HG02970 (cell line): ENCODE results near the gene WWOX.

Source experiments
- ATAC-seq: cut with Tn5 transposase; IDR thresholded peaks from one replicate; pipeline ENCODE4 v1.9.1; 2021; ENCODE audit warnings: mild to moderate bottlenecking, moderate library complexity, moderate number of reproducible peaks; ENCODE audit not compliant: unreplicated experiment, low FRiP score

WWOX gene

DNA sequence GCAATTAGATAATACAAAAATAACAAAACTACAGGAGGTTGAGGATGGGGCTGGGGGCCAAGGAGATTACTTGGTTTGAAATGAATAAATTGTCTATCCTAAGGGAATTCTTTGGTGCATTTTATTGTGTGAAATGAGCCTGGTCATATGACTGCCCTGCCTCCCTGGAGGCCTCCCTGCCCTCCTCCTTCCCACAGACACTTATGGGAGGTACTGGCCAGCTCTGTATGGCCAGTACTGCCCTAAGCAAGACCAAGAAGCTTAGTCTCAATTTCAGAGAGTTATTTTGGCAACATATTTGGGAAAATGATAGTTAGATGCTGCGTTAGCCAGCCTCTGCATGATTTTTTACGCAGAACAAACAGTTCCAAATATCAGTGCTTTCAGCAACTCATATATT, 511.9 kb downstream of the WWOX start:
- no peak for ATAC-seq

- ATAC-seq: no peak
Observed at GRCh38 chr16:78619811-78620210, 520.4 kb downstream of the WWOX start.

DNA sequence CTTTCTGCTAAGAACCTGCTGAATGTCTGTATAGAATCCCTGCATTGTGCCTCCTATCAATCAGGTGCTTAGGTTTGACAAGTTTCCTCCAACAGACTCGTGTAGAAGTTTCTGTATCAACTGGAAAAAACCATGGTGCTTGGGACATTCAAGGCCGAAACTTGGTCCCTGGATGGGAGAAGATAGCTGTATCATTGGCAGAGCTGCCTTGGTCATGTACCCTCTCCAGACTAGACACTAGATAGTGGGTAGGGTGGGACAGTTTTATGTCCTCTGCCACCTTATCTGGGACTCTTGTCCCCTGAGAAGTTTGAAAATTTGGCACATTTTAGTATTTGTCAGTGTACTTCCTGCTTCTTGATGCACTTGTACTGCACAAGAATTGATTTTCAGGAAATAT, 520.8 kb downstream of the WWOX start:
- no peak for ATAC-seq

GRCh38 chr16:78623796-78624195, 524.3 kb downstream of the WWOX start:
- no peak for ATAC-seq

DNA sequence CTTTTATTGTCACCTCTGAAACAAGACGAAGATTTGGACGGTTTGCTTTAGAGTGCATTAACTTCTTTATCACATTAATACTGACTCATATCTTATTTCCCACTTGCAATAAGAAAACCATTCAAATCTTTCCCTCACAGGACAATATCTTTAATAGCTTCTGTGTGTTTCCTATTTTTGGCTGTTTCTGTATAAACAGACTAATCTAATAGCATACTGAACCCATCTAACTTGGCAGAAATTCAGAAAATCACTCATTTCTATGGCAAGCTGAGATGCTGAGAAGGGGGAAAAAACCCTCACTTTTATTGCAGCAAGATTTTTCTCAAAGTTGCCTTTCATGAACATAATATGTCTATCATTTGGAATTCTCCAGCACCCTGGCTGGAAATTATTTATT, 524.9 kb downstream of the WWOX start:
- ATAC-seq: no peak

- ATAC-seq: no peak
Observed at GRCh38 chr16:78628461-78629045, 529.1 kb downstream of the WWOX start.

- no peak for ATAC-seq
Observed at GRCh38 chr16:78629173-78629572, 529.7 kb downstream of the WWOX start.

DNA sequence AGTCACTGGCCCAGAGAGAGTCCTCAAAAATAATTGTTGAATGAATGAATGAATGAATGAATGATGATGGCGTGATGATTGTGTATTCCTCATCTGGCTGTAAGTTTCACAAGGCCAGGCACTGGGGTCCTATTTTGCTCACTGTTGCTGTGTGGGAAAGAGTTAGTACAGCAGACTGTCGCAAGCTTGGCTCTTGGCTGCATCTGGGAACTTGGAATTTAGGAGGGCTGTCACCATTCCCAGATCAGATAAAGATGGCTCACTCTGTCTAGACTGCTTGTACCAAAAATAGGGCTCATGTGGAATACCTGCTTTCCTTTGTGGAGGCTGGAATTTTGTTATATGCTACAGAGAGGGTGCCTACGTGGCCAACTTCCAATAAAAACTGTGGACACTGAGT, 530.6 kb downstream of the WWOX start:
- ATAC-seq: no peak

DNA sequence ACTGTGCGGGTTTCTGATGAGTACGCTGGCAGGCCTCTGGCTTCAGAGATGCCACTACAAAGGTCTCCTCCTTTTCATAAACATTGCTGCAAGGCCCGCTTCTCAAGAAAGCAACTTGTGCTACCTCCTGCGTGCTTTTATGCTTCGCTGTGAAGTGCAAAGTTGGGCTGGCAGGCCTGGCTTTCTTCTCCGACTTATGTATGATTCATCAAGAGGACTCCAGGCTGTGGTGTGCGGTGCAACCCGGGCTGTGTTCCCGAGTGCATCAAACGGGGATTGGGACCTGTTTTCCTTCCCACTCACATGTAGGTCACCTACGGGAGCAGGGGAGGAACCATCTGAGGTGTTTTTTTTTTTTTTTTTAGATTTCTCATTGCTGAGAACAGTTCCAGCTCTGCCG, 534.1 kb downstream of the WWOX start:
- no peak for ATAC-seq

GRCh38 chr16:78635807-78636206, 536.4 kb downstream of the WWOX start:
- ATAC-seq: no peak

DNA sequence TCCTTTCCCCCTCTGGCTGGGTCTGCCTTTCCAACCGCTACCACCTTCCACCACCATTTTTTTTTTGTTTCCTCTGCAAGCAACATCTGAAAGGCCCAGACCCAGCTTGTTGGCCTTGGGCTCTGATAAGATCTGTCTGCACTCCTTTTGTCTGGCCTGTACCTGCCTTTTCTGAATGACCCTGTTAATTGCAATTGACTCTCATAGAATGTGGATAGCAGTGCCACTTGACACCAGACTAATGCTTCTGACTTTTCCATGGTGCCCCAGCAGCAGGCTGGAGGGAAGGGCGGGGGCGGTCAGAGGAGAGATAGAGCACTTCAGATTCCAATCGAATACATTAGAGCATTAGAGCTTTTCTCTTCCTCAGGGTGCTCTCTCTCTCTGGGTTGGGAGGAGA, 538.9 kb downstream of the WWOX start:
- no peak for ATAC-seq

DNA sequence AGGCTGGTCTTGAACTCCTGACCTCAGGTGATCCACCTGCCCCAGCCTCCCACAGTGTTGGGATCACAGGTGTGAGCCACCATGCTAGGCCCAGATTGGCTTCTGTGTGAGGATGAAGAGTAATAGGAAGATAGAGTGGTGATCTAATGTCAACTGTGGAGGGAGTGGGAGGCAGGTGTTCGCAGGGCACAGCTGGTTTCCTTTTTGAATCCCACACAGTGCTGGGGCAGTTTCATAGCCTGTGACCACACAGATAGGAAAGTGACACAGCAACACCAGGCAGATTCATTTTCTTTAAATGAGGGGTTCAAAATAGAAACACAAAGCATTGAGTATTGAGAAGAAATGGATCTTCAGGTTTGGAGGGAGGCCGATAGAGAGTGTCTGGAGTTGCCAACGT, 540.3 kb downstream of the WWOX start:
- no peak for ATAC-seq

DNA sequence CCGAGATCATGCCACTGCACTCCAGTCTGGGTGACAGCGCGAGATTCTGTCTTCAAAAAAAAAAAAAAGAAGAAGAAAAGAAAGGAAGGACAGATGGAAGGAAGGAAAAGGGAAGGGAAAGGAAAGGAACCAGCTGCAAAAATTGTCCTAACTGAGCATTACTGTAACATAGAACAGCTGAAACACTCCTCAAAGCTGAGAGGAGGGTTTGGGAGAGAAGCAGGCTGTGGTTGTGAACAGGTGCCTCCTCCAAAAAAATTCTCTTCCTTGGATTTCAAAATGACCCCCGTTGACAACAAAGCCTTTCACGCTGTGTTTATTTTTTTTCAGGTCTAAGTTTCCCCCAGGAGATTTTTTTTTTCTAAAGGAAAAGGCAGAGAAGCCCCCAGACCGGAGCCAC, 541.4 kb downstream of the WWOX start:
- ATAC-seq: no peak

- ATAC-seq: no peak
Observed at GRCh38 chr16:78641433-78641832, 542.0 kb downstream of the WWOX start.

DNA sequence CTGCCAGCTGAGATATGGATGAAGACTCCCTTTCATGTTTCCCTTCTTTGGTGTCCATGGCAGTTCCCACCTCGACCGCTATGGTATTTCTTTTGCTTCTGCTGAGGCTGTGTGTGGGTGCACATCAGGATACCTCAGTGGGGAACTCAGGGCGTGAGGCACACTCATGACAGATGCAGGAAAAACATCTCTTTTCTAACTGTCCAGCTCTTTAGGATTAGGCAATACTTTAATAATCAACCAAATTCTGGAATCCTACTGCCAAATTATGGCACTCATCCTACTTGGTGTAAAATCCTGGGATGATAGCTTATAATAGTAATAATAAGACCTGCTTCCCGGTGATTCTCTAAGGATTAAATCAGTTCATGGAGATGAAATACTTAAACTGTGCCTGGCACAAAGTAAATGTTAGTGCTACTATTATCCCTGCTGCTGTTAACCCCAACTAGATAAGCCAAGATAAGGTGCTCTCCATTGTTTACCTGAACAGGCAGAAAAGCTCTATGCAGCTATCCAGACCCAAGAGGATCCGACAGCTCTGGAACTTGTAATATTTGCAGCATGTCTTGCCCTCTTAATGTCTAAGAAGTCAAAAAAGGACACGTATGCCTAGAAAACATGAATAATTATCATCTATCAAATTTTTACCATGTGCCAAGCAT, 543.3 kb downstream of the WWOX start:
- no peak for ATAC-seq

- ATAC-seq: no peak
Observed at GRCh38 chr16:78645657-78646056, 546.2 kb downstream of the WWOX start.

- ATAC-seq: no peak
Observed at GRCh38 chr16:78647019-78647418, 547.6 kb downstream of the WWOX start.

DNA sequence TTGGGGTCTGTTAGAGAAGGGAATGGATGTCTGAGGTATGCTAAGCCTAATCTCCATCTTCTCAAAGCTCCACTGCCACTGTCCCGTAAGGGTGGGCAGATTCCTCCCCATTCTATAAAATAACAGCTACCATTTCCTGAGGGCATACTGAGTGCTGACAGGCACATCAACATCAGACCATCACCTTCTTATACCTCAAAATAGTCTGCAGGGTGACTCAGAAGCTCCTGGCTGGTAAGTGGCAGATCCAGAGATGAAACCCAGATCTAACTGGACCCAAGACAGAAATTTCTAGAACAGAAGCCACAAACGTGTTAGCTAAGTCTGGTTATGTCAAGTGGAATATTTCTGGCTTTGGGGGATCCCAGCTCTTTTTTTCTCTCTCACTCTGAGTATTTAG, 548.0 kb downstream of the WWOX start:
- no peak for ATAC-seq

DNA sequence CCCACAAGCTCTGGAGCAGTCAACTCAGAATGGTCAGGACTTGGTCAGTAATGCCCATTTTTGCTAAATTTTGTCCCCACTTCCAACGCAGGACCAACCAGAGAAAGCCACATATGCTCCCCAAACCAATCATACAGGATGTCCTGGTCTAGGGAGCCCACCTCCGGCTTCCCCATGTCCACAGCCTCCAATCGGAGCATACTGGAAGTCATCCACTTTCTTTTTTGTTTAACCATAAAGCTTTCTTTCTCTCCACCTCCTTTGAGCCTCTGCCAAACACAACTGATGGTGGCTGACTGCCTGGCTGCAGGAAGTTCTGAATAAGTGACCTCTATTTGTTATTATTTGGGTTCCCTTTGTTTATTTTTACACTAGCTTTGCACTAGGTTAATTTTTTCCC, 549.1 kb downstream of the WWOX start:
- no peak for ATAC-seq

- ATAC-seq: no peak
Observed at GRCh38 chr16:78650339-78651074, 551.1 kb downstream of the WWOX start.

DNA sequence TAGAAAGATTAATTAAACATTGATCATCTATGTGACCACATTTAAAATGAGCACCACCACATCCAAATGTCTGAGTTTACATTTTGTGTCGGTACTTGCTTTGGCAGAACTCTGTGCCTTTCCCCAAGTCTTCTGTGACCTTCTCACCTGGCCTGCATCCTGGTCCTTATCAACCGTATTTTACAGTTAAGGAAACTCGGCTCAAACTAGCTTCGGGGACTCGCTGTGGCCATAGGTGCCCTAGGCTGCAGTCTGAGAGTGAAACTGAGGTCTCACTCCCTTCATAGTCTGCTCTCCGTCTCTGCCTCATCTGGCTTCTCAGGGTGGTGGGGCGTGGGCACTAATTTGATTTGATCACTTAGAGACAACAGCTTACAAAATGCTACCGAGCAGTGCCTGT, 555.5 kb downstream of the WWOX start:
- no peak for ATAC-seq
